H54 (cell line): ENCODE data around the gene MYRIP.

Experiments
- DNase-seq: peaks from one replicate; pipeline ENCODE4 v3.0.0; 2011; ENCODE audit warnings: low spot score, mixed read lengths; ENCODE audit not compliant: insufficient read length
- FAIRE-seq: peaks from 3 replicates; lab custom pipeline; 2011; peaks lifted over from hg19 to GRCh38; lab: Jason Lieb, UNC
- POLR2A ChIP-seq: IDR thresholded peaks from 2 replicates; pipeline ENCODE4 v1.6.1; 2011; ENCODE audit warnings: low read depth, mild to moderate bottlenecking, low read length

MYRIP gene

DNA sequence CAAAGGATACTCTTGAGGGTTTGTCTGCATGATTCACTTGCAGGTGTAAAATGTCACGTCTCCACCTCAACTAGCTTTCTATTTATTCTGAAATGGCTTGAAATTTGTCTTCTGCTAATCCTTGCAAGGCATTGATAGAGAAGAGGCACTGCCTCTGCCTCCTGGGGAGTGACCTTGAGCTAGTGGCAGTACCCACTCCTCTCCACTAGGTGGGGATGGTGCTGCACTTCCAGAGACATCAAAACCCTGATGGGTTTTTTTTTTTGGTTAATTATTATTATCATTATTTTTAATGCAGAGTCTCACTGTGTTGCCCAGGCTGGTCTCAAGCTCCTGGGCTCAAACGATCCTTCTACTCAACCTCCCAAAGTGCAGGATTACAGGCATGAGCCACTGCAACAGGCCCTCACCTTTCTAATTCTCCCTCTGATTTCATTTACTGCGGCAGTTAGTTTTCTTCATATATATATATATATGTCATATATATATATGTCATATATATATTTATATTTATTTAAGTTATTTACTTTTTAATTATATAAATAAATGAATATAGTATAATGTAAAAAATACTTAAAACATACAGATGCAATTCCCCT, 382.5 kb downstream of the MYRIP start:
- TF ChIP-seq POLR2A = no peak
- FAIRE-seq = peak; percentile 68
- peak; percentile 39 for DNase-seq

DNA sequence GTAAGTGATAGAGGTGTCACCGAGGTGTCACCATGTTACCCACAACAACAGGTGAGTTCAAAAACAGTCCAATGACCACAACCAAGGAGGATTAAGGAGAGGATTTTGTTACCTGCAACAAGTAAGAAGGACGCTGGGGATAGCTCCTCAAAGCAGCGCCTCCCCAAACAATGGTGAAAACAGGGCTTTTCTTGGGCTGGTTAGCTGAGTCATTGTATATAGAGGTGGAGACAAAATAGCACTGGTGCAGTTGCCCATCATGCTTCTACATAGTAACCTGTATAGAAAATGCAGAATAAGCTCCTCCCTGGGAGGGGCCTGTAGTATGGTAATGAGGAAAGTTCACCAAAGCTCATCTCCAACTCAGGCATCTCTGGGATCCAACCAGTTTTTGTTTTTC, 383.2 kb downstream of the MYRIP start:
- peak; percentile 33 for FAIRE-seq
- TF ChIP-seq POLR2A = no peak

DNA sequence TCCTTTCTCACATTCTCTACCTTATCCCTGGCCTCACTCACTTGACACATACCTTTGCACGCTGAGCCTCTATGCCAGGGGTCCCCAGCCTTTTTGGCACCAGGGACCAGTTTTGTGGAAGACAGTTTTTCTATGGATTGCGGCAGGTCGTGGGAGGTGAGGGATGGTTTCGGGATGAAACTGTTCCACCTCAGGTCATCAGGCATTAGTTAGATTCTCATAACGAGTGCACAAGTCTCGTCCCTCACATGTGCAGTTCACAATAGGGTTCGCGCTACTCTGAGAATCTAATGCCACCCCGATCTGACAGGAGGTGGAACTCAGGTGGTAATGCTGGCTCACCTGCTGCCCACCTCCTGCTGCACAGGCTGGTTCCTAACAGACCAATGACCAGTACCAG, 387.6 kb downstream of the MYRIP start:
- DNase-seq = no peak
- no peak for TF ChIP-seq POLR2A
- FAIRE-seq = no peak

More for the DNA sequence above, 383.2 kb downstream of the MYRIP start:
- DNase-seq = no peak

DNA sequence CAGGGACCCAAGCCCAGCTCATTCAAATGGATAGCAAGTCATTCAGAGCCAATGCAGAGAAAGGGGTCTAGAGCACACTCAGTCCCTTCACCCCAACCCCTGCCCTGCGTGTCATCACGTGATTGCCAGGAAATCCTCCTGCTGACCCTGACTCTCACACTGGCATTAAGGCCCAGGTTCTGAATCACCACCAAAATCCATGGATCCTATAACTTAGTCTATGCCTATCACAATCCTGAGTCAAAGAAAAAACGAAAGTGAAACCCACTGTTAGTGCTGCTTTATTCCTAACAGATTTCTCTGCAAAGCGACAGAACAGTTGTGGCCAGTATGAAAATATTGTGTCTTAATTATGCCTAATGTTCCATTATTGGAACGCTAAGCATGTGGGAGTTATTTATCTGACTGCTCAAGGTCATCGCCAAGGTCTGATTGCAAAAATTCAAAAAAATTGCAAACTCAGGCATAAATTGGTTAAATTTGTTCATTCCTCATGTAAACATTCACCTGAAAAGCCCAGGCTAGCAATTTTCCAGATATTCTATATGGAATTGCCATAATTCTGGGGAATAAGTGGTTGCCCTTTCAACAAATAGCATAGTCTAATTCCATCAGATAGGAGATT, 391.4 kb downstream of the MYRIP start:
- FAIRE-seq = no peak
- no peak for DNase-seq
- TF ChIP-seq POLR2A = no peak

DNA sequence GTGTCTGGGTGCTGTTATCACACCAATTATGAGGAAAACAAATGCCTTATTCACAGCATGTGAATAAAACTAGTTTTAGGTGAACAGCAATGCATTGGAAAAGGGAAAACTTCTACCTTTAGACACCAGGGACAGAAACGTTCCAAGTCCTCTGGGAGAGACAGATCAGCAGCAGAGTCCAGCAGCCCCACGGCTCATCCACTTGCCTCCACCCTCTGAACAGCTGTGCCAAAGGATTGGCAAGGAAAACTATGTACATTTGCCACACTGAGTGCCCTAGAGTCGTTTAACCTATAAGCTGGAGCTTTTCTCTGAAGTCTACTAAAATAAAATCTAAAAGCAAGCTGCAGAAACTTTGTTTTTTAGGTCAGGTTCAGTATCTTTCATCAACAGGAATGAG, 392.4 kb downstream of the MYRIP start:
- no peak for DNase-seq
- no peak for FAIRE-seq
- no peak for TF ChIP-seq POLR2A

DNA sequence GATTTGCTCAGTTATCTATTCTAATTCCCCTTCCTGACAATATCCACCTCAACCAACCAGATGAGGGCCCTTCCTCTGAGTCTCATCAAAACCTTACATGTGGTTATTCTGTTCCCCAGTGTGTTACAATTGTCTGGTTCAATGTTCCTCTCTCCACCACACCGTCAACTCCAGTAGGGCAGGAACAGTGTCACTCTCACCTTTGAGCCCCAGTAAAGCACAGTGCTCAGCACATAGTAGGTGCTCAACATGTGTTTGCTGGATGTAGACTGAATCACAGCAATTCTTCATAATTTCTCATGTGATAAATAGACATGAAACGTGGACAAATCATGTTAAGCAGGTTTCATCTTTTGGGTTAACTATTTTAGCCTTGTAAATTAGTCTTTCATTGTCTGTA, 397.1 kb downstream of the MYRIP start:
- DNase-seq (no peak), FAIRE-seq (no peak)
- TF ChIP-seq POLR2A = no peak

DNA sequence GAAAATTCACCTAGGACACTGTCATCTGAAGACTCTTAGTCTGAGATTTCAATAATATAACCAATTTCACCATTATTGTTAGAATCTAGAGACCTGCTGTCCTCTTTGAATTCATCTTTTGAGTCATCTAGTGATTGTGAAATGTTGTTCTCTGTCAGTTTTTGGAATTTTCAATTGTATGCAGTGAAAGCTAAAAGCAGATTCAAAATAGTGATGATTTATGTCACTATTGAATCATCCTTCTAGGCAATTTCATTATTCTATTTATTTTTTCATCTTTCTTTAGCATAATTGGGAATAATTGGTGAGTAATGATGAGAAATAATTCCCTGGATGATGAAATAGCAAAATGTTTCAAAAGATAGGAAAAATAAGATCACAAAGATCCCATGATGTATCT, 398.4 kb downstream of the MYRIP start:
- DNase-seq = no peak
- FAIRE-seq = no peak
- TF ChIP-seq POLR2A = no peak

DNA sequence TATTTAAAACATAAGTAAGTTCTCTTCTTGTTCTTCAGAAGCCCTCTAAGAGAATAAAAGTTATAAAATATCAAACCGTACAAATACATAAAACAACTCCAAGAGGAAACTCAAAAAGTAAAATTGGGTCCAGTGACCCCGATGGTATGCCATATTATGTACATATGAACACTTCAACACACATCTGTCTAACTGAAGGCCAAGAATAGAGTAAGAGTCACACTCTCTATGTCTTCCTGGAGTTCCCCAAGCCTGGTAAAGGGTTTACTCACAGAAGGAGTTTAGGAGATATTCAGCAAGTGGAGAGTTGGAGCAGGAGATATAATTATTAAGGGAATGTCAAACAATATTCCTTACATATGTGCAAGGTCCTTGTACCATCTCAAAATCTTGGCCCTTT, 398.8 kb downstream of the MYRIP start:
- FAIRE-seq (no peak), DNase-seq (no peak)
- TF ChIP-seq POLR2A = no peak

DNA sequence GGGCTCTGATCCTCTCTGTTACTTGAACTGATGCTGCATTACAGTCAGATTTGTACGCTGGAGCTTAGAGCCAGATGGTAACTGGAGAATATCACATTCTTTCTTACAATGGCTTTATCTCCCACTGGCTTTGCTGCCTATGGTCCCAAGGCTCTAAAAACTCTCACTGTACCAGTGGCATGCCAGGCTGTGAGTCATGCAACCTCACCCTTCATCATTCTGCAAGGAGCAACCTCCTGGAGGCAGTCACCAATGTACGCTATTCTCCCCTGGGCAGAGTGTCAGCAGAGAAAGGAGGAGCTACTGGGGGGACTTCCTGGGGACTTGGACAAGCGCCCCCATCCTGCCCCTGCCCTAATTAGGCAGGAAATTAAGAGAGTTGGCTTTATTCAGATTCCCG, 402.2 kb downstream of the MYRIP start:
- FAIRE-seq (peak; percentile 95), DNase-seq (peak; percentile 26)
- TF ChIP-seq POLR2A = no peak

DNA sequence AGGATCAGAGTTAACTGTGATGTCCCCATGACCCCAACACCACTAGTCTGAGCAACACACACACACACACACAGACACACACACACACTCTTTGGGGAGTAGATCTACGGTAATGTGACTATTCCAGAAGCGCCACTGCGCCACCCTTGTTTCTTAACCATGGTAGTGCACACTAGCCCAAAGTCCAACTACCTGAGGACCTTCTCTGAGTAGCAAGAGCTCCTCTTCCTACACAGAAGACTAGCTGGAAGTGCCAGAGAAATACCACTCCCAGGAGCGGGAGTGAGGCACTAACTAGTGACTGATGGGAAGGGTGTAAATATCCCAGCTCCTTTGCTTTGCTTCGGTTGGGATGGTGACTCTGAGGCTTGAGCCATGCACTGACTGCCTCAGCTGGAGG, 404.1 kb downstream of the MYRIP start:
- no peak for TF ChIP-seq POLR2A
- no peak for FAIRE-seq

DNA sequence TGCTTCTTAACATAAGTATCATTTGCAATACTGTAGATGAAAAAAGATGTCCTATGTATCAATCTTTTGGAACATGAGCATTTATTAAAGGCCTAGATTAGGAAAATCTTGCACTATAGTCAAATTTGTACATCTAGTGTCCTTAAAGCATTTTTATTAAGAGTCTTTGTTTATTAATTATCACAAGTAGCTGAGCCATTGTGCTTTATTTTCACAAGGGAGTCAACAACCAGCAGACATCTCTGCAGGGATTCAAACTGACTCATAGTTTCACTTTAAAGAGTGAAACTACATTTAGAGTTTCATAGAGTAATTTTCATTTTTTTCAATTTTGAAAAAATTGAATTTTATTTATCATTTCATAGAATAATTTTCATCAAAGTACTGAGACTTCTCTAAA, 405.6 kb downstream of the MYRIP start:
- DNase-seq (no peak), FAIRE-seq (no peak)
- TF ChIP-seq POLR2A = no peak

More for the DNA sequence above, 404.1 kb downstream of the MYRIP start:
- DNase-seq = no peak

DNA sequence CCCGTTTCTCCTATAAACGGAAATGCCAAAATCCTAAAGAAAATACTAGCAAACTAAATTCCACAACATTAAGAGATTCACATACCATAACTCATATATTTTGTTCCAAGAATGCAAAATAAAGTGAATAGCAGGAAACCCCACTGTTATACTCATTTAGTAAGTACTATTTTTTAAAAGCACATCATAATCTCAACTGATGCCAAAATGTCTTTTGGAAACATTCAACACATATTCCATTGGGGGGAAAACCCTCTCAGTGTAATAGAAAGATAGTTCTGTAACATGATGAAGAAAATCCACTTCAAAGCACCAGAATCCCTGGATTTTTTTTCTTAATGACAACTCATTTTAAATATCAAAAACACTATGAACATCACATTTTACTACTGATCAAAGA, 407.1 kb downstream of the MYRIP start:
- no peak for DNase-seq
- FAIRE-seq = no peak
- TF ChIP-seq POLR2A = no peak

DNA sequence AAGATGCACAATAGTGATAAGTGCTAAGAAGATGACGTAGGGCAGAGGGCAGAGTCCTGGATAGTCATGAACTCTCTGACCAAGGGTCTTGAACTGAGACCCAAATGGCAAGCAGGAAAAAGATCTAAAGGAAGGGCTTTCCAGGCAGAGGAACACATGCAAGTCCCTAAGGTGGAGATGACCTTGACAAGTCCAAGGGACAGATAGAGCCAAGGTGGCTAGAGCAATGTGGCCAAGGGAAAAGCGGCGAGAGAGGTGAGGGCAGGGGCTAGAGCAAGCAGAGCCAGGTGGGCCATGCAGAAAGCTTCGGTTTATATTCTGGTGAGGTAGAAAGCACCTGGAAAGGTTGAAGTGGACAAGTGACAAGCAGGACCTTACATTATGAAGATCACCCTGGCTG, 414.4 kb downstream of the MYRIP start:
- TF ChIP-seq POLR2A = no peak
- DNase-seq = no peak
- no peak for FAIRE-seq

DNA sequence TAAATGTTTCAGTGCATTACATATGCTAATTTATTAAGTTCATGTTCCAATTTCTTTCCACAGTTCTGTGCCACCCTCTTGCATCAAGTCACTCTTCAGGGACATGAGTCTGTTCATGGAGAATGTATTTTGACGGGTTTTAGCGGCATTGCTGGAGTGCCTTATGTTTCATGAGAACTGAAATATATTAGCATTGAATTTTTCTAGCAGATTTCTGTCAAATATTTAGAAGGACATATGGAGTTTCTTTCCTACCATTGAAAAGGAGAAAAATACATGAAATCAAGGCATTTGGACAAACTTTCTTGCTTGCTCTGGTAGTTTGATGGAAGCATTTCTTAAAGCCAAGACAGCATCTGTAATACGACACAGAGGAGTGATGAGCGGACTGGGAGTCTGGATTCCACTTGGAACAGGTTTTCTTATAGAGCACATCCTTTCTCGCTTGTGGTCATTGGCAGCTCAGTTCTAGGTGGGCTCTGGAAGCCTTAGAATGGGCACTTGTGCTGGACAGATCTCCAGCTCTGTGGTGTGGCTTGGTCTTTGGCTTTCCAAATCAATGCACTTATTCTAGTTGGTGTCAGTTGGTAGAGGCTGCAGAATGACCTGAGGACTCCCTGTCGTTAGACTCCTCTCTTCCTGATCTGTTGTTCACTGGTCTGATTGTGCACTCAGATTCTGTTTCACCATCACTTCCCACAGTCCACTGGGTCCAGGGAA, 415.5 kb downstream of the MYRIP start:
- FAIRE-seq (no peak), DNase-seq (no peak)
- TF ChIP-seq POLR2A = no peak
